PC-3 (cell line): ENCODE data around the gene PGAM2. TPM values are rescaled to one million over a fixed set of nuclear protein-coding genes. Genes with fewer than 3 reads are reported as not detected.

ENCODE experiments used
- ATAC-seq: fragments of 200-7000 bp; cut with Tn5 transposase; 2 replicates; pipeline ENCODE4 v1.9.1; 2020; ENCODE audit warnings: mild to moderate bottlenecking, moderate library complexity
- BruUV-seq: library from RNA; stranded (reverse); fragments of 400-500 nt; replicated peaks from 2 replicates; lab custom pipeline; 2021; lab: Mats Ljungman, UMichigan
- CTCF ChIA-PET: fragments of 300-600 bp; sonication (Branson Sonifier 250); formaldehyde crosslinking; loops from one replicate; lab custom pipeline; 2022; ENCODE audit warnings: antibody characterized with exemption; lab: Charles Lee
- POLR2A ChIA-PET: fragments of 300-600 bp; sonication (Branson Sonifier 250); formaldehyde crosslinking; loops from one replicate; lab custom pipeline; 2022; ENCODE audit warnings: antibody characterized with exemption; ENCODE audit not compliant: unreplicated experiment; lab: Charles Lee
- DNase-seq: peaks from one replicate; pipeline ENCODE4 v3.0.0-alpha.2; 2015
- H2AFZ ChIP-seq: fragments of 300-600 bp; sonication (generic); 2 replicates; pipeline ENCODE4 v1.6.0; 2016; ENCODE audit warnings: antibody characterized with exemption, low read length
- H3F3A ChIP-seq: fragments of 300-600 bp; sonication (generic); one replicate; pipeline ENCODE4 v1.6.0; 2017; ENCODE audit warnings: antibody characterized with exemption, low read length, control low read depth, mild to moderate bottlenecking; ENCODE audit not compliant: unreplicated experiment
- H3K27ac ChIP-seq: fragments of 300-600 bp; sonication (generic); 2 replicates; pipeline ENCODE4 v1.5.1; 2016; ENCODE audit warnings: mild to moderate bottlenecking, low read length
- H3K27me3 ChIP-seq: fragments of 300-600 bp; sonication (generic); 2 replicates; pipeline ENCODE4 v1.6.1; 2016; ENCODE audit warnings: low read length, mixed read lengths
- H3K36me3 ChIP-seq: fragments of 300-600 bp; sonication (generic); 2 replicates; pipeline ENCODE4 v1.6.1; 2016; ENCODE audit warnings: low read depth, mixed run types, low read length, mixed read lengths
- H3K4me1 ChIP-seq: fragments of 300-600 bp; sonication (generic); 2 replicates; pipeline ENCODE4 v1.5.1; 2016; ENCODE audit warnings: low read length; ENCODE audit not compliant: insufficient read depth
- H3K4me2 ChIP-seq: fragments of 300-600 bp; sonication (generic); 2 replicates; pipeline ENCODE4 v1.6.0; 2016; ENCODE audit warnings: low read length
- H3K4me3 ChIP-seq: fragments of 300-600 bp; sonication (generic); 2 replicates; pipeline ENCODE4 v1.5.1; 2016; ENCODE audit warnings: mild to moderate bottlenecking, low read length, mixed read lengths
- H3K79me2 ChIP-seq: fragments of 300-600 bp; sonication (generic); 2 replicates; pipeline ENCODE4 v1.6.1; 2017; ENCODE audit warnings: low read length, mixed read lengths
- H3K9ac ChIP-seq: fragments of 300-600 bp; sonication (generic); 2 replicates; pipeline ENCODE4 v1.6.0; 2016; ENCODE audit warnings: mild to moderate bottlenecking, low read length
- H3K9me2 ChIP-seq: fragments of 300-600 bp; sonication (generic); replicated peaks from 2 replicates; pipeline ENCODE4 v1.6.1; 2016; ENCODE audit warnings: mixed run types, low read length, mixed read lengths
- H3K9me3 ChIP-seq: fragments of 300-600 bp; sonication (generic); 2 replicates; pipeline ENCODE4 v1.6.1; 2016; ENCODE audit warnings: low read length, mixed read lengths
- H4K20me1 ChIP-seq: fragments of 300-600 bp; sonication (generic); 2 replicates; pipeline ENCODE4 v1.6.1; 2016; ENCODE audit warnings: low read length, mixed read lengths
- EZH2 ChIP-seq: fragments of 300-600 bp; sonication (generic); IDR thresholded peaks from one replicate; pipeline ENCODE4 v1.6.1; 2017; ENCODE audit warnings: antibody characterized with exemption, mild to moderate bottlenecking, low read length; ENCODE audit not compliant: unreplicated experiment
- EZH2phosphoT487 ChIP-seq: fragments of 300-600 bp; sonication (generic); IDR thresholded peaks from 2 replicates; pipeline ENCODE4 v1.6.1; 2018; ENCODE audit warnings: mild to moderate bottlenecking, antibody characterized with exemption, low read length, borderline replicate concordance
- intact Hi-C: fragments of 100-400 bp; cut with micrococcal nuclease; formaldehyde crosslinking; loops from 2 replicates; pipeline ENCODE4 v1.9.0; 2023
- total RNA-seq: library from RNA; depleted of rRNA; stranded (reverse); fragments of >200 nt; gene quantifications from 2 replicates; pipeline ENCODE4 v1.2.3, GENCODE V29; 2014
- TF ChIP-seq, protein P1 (sequence below): fragments of 300-600 bp; sonication (generic); conservative IDR thresholded peaks from 2 replicates; pipeline ENCODE4 v1.5.1; 2017; ENCODE audit warnings: antibody characterized with exemption, low read depth, mild to moderate bottlenecking, low read length

PGAM2 gene
- total RNA-seq, 1 experiment from 2014 or later: 0.95 TPM

DNA sequence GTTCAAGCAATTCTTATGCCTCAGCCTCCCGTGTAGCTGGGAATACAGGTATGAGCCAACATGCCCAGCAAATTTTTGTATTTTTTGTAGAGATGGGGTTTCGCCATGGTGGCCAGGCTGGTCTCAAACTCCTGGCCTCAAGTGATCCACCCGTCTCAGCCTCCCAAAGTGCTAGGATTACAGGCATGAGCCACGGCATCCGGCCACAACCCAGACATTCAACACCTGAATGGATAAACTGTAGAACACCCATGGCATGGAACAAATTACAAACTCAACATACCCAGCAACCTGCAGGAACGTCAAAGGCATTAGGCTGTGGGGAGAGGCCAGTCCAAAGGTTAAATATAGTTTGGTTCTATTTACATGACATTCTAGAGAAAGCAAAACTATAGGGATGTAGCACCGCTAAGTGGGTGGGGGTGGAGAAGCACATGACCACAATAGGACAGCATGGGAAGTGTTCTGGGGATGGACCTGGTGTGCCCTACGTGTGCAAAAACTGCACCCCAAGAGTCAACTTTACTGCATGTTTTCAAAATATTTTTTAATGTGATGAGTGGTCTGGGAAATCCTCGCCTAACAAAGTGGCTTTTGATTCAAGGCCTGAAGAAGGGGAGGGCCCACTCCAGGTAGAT, 6.5 kb upstream of the PGAM2 start:
- H3K79me2 ChIP-seq: peaks cover 5% of the 10 kb centered on the region; the same call in 1 of the 2 replicates
- BruUV-seq: no TSS peak
- POLR2A ChIA-PET: interaction anchor here (0.5 to 1.0 kb wide), 2 partner anchors 8 to 27 kb away, joined by 3 read pairs; no protein-coding TSS in a partner anchor
- no peaks in the 10 kb centered on the region for H3K9me2 ChIP-seq
- peak overlapping the region; percentile 99 for H3K27ac ChIP-seq
- peak overlapping the region; percentile 93 for H3K4me2 ChIP-seq
- H3K36me3 ChIP-seq: peaks cover 13% of the 10 kb centered on the region; the same call in 1 of the 2 replicates
- intact Hi-C loops: loop anchor here (1.0 kb wide), 2 partner anchors 51 to 124 kb away; partner anchors contain the start of gene POLD2
- H3K9me3 ChIP-seq: no peaks in the 10 kb centered on the region
- CTCF ChIA-PET: interaction anchor here (1.0 kb wide), 1 partner anchor 59 kb away, joined by 3 read pairs; no protein-coding TSS in a partner anchor
- H3F3A ChIP-seq: peaks cover 16% of the 10 kb centered on the region
- H3K27me3 ChIP-seq: no peaks in the 10 kb centered on the region
- H3K4me3 ChIP-seq: no peak overlapping the region
- DNase-seq (no peak), ATAC-seq (no peak)
- TF ChIP-seq EZH2phosphoT487 (no peak), EZH2 (no peak)
- TF ChIP-seq, protein P1, sequence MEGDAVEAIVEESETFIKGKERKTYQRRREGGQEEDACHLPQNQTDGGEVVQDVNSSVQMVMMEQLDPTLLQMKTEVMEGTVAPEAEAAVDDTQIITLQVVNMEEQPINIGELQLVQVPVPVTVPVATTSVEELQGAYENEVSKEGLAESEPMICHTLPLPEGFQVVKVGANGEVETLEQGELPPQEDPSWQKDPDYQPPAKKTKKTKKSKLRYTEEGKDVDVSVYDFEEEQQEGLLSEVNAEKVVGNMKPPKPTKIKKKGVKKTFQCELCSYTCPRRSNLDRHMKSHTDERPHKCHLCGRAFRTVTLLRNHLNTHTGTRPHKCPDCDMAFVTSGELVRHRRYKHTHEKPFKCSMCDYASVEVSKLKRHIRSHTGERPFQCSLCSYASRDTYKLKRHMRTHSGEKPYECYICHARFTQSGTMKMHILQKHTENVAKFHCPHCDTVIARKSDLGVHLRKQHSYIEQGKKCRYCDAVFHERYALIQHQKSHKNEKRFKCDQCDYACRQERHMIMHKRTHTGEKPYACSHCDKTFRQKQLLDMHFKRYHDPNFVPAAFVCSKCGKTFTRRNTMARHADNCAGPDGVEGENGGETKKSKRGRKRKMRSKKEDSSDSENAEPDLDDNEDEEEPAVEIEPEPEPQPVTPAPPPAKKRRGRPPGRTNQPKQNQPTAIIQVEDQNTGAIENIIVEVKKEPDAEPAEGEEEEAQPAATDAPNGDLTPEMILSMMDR: no peak
- peaks cover 49% of the 10 kb centered on the region for H3K4me1 ChIP-seq
- no peak overlapping the region for H2AFZ ChIP-seq
- no peaks in the 10 kb centered on the region for H4K20me1 ChIP-seq
- no peak overlapping the region for H3K9ac ChIP-seq

DNA sequence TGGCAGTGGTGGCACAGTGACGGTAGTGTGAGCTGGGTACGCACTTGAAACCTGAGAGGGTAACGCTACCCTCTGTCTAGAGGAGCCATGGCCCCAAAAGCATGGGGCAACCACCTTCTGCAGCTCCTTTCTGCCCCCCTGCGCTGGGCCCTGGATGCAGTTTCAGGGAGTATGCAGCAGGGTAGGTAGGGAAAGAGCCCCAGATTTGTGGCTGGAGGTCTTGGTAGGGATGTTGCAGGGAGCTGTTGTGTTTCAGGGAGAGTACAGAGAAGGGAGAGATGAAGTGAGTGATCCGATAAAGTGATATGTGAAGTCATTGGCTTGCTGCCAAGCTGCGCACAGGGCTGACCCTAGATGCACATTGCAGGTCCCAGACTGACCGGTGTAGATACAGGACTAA, 2.7 kb upstream of the PGAM2 start:
- H3K4me2 ChIP-seq: no peak overlapping the region
- CTCF ChIA-PET: no interaction called here
- no peak overlapping the region for H2AFZ ChIP-seq
- no peaks in the 10 kb centered on the region for H4K20me1 ChIP-seq
- H3K4me3 ChIP-seq: no peak overlapping the region
- 0 out of 2 replicates have a peak, but pooled peaks cover 2% of the 10 kb centered on the region for H3K36me3 ChIP-seq
- H3K9ac ChIP-seq: no peak overlapping the region
- H3F3A ChIP-seq: peaks cover 7% of the 10 kb centered on the region
- POLR2A ChIA-PET: no interaction called here
- H3K9me2 ChIP-seq: no peaks in the 10 kb centered on the region
- no peak for TF ChIP-seq EZH2
- TF ChIP-seq, protein P1: no peak
- no peak for TF ChIP-seq EZH2phosphoT487
- no peak overlapping the region for H3K27ac ChIP-seq
- no peak for ATAC-seq
- no peaks in the 10 kb centered on the region for H3K9me3 ChIP-seq
- DNase-seq: peak; percentile 40
- intact Hi-C loops: no loop called here
- peaks cover 24% of the 10 kb centered on the region for H3K4me1 ChIP-seq
- H3K79me2 ChIP-seq: peaks cover 2% of the 10 kb centered on the region; the same call in 1 of the 2 replicates
- BruUV-seq: no TSS peak
- H3K27me3 ChIP-seq: no peaks in the 10 kb centered on the region
